Keratinocyte (primary cell): ENCODE results near the gene ADI1.

Source experiments
- EZH2 ChIP-seq: IDR thresholded peaks from one replicate; pipeline ENCODE4 v1.6.1; 2012; ENCODE audit warnings: inconsistent platforms, mild to moderate bottlenecking, low read length, moderate library complexity
- TF ChIP-seq, protein P1 (sequence below), 3 experiments: IDR thresholded peaks in 1 of 3; conservative IDR thresholded peaks in 1 of 3; optimal IDR thresholded peaks in 1 of 3; 2 replicates in 2 of 3; 3 replicates in 1 of 3; pipeline versions ENCODE3 to v1.5.1; 2011; ENCODE audit warnings: low read length in 3 of 3, mild to moderate bottlenecking in 3 of 3, moderate library complexity in 2 of 3, control low read depth in 1 of 3, inconsistent platforms in 1 of 3; ENCODE audit not compliant: insufficient read depth in 2 of 3; ENCODE audit errors: extremely low read depth in 1 of 3

DNA sequence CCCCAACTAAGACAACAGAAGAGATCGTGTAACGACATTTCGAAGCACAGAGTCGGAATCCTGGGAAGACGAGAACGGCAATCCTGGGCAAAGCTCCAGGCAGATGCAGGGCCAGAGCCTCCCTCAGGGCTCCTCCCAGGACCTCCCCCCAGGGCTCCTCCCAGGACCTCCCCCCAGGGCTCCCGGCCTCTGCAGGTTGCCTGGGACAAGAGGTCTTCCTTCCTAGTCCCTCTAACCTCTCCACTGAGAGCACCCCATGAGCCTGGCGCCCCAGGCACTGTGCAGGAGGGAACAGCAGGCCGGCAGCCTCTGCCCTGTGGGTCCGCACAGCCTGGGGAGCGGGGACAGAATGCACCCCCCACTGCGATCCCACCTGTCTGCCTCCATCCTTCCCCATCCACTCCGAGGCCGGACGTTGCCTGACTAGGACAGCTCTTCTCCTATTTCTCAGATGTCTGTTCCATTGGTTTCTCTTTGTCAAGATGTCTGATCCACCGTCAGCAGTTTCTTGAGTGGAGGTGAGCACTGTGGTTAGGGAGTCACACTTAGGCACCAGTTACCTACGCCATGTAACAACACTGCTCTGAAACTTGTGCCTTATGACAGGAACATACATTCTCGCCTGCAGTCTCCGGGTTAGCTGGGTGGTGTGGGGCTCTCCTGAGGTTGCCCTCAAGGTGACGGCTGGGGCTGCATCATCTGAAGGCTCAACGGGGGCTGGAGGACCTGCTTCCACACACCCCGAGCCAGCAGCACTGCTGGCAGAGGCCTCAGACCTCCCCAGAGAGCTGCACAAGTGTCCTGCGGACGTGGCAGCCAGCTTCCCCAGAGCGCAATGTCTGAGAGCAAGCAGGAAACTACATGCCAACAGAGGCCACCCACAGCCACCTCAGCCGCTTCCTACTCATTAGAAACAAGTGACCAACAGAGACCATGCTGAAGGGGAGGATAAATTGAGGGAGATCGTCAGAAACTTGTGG lies 28.9 kb downstream of the ADI1 start:
- TF ChIP-seq, protein P1, sequence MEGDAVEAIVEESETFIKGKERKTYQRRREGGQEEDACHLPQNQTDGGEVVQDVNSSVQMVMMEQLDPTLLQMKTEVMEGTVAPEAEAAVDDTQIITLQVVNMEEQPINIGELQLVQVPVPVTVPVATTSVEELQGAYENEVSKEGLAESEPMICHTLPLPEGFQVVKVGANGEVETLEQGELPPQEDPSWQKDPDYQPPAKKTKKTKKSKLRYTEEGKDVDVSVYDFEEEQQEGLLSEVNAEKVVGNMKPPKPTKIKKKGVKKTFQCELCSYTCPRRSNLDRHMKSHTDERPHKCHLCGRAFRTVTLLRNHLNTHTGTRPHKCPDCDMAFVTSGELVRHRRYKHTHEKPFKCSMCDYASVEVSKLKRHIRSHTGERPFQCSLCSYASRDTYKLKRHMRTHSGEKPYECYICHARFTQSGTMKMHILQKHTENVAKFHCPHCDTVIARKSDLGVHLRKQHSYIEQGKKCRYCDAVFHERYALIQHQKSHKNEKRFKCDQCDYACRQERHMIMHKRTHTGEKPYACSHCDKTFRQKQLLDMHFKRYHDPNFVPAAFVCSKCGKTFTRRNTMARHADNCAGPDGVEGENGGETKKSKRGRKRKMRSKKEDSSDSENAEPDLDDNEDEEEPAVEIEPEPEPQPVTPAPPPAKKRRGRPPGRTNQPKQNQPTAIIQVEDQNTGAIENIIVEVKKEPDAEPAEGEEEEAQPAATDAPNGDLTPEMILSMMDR (optimal IDR thresholded peaks at IDR 0.05 in 1 of 3, IDR thresholded peaks at IDR 0.05 in 1 of 3, conservative IDR thresholded peaks at IDR 0.05 in 1 of 3; ENCODE audit: extremely low read depth in 1 of 3, insufficient read depth in 2 of 3, low read length in 3 of 3): no peak
- no peak for TF ChIP-seq EZH2
